HG02938 (cell line): Measurements from ENCODE around the gene ADGRB3.
"Not testable (repeated sequence)": the region's sequence is repeated elsewhere in the genome, so short reads cannot be mapped to it uniquely, and the experiment has no call there.

Source experiments
- ATAC-seq: cut with Tn5 transposase; IDR thresholded peaks from one replicate; pipeline ENCODE4 v1.9.1; 2021; ENCODE audit warnings: mild to moderate bottlenecking, moderate library complexity; ENCODE audit not compliant: unreplicated experiment

The ADGRB3 gene

GRCh38 chr6:69392745-69393144 is 757.7 kb downstream of the ADGRB3 start:
- ATAC-seq, result no peak

DNA sequence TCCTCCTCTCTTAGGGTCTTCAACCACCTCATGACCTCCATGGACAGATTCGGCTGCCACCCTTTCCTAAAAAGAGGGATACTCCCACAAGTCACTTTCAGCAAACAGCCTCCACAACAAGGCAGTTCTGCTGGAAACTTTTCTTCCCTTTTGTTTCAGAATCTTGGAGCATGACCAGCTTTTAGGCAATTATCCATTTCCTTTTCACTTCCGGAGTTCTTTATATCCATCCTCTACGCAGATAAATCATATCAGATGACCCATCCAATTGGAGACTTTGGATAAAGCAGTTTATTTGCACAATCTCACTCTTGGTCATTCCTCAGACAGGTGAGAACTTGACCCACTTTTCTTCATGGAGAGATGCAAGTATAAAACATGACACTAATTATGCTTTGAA is 763.2 kb downstream of the ADGRB3 start:
- no peak for ATAC-seq

- no peak for ATAC-seq
These were observed 763.6 kb downstream of the ADGRB3 start for GRCh38 chr6:69398729-69399128.

DNA sequence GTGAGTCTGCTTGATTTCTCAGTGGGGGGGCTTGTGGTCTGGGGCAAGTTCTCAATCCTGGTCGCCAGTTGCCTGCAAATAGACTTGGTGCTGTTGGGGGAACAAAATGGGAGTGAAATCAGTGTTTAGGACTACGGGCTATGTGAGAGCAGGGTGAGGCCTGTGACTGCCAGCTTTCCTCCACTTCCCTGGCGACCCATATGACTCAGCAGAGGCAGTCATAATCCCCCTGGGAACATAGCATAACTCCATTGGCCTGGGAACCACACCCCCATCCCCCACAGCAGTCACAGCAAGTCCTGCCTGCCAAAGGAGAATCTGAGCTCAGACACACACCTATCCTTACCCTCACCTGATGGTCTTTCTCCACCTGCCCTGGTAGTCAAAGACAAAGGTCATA is 773.8 kb downstream of the ADGRB3 start:
- ATAC-seq, result no peak

- no peak for ATAC-seq
These were observed 781.7 kb downstream of the ADGRB3 start for GRCh38 chr6:69416776-69417175.

DNA sequence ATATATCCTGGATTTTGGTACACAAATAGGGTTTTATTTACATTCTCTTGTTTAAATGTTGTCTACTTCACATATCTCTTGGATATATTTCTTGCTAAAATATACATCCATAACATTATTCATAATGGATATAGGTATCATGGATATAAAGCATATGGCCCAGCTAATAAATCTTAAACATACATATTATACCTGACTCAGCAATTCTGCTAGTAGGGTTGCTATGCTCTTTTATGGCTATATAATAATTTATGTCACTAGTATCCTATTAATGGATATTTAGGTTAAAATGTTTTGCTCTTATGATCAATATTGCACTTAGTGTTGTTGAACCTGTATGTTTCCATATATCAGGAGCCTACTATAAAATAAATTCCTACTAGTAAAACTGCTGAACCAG is 786.2 kb downstream of the ADGRB3 start:
- no peak for ATAC-seq

DNA sequence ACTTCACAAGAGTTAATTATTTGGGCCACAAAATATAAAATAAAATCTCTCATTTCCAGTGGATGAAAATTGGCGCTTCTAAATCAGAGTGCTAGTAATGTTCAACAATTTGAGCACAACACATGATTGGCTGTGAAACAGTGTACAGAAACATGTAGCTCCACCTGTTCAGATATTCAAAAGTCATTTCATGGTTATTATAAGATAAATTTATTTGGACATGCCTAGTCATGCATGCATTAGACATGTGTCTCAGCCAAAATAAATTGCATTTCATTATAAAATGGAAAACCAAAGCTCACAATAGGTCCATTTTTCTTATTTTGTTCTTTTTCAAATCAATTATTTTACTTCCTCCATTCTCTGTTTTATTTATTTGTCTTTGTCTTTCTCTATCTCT is 786.9 kb downstream of the ADGRB3 start:
- no peak for ATAC-seq

DNA sequence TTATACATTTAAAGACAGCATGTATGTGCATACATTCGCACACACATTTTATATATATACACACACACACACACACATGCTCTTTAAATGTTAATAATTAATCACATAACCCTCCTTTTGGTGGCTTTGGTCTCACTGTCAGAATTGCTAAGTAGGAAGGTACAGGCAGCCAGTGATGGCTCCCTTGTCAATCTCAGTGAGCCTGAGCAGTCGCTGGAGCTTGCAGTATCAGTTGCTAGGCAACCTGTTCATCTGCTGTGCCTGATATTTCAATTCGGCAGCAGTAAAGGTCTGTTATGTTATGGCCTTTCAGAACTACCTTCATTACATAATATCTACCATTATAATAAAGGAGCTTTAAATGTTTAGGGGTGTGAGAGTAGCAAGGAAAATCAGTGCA is 787.4 kb downstream of the ADGRB3 start:
- ATAC-seq, result no peak

DNA sequence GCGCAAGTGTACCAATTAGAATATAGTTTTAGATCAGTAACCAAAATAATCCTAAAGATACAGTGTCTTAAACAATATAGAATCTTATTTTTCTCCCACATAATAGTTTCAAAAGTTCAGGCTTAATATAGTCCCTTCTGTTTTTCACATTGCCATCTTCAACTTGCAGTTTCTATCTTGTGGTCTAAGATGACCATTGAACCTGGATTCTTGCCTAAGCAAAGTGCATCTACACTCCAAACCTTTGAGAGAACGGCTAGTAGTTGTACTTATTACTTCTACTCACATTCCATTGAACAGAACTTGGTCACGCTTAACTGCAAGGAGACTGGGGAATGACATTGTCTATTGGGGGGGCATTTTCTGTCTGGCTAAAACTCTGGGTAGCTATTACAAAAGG is 788.7 kb downstream of the ADGRB3 start:
- no peak for ATAC-seq

DNA sequence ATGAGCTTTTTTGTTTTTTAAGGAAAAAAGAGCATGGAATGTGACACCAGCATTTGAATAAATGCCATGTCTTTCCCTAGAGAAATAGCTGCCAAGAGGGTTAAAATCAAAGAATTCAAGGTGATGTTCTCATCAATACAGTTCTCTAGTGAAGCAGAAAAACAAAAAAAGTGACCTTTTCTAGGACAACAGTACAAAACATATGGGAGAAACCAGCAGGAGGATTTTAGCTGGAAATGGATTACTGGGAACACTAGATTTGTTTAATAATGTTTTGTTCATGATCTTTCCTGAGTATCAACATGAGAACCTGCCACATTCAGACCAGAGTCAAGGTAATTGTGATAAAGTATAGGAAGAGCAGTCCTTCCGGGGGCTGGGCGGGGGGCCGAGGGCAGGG is 789.5 kb downstream of the ADGRB3 start:
- no peak for ATAC-seq

GRCh38 chr6:69427882-69428281 is 792.8 kb downstream of the ADGRB3 start:
- ATAC-seq, result no peak

GRCh38 chr6:69432168-69432567 is 797.1 kb downstream of the ADGRB3 start:
- not testable (repeated sequence) for ATAC-seq

GRCh38 chr6:69433116-69433515 is 798.0 kb downstream of the ADGRB3 start:
- not testable (repeated sequence) for ATAC-seq

DNA sequence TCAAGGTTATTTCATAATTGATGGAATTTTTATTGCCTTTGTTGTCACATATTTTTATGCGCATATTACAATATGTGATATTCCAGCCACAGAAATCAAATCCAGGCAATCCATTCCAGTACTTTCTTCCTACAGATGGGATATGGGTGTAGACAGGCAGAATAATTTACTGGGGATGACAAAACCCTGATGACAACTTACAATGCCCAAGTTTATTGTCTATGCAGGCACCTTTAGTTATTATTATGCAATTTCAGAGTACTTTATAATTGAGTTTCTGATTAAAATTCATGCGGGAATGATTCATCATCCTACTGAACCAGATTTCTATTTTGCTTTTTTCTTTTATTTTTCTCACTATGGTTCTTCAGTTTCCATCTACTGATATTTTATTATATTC is 803.0 kb downstream of the ADGRB3 start:
- ATAC-seq, result no peak
